NCI-H2196 (cell line): ENCODE measurements around the gene GNG14.
A peak's percentile ranks its signal among the peaks of the same experiment; 100 is the strongest.
"Not testable (repeated sequence)": the region's sequence is repeated elsewhere in the genome, so short reads cannot be mapped to it uniquely, and the experiment has no call there.

ENCODE experiments used
- DNase-seq: peaks from one replicate; lab custom pipeline; 2025; ENCODE audit not compliant: unreplicated experiment; lab: John Stamatoyannopoulos, UW

The GNG14 gene

DNA sequence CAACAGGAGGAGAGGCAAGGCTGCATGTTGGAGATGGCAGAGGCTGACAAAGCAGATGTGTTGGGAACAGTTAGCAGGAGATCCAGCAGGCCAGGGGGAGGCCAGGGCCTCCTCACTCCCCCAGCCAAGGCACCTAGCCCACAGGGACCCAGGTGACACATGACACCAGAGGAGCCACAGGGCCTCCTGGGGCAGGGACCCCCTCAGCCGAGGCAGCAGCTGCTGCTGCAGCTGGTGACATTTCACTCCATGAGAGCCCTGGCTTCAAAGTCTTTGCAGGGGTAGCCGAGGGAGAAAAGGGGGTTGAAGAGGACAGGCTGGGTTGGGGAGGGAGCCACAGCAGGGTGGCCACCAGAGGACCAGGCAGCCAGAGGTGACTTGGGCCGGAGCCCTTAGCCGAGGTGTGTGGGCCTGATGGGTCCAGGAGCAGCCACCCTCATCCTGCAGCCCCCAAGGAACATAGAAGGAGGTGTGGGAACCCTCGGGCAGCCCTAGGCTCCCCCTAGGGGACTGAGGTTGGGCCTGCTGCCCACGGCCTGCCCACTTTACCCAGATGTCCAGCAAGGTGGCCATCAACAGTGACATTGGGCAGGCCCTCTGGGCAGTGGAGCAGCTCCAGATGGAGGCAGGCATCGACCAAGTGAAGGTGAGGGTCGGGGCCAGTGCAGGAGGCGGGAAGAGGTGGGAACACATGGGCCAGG, at the start of gene GNG14:
Gene GNG14, plus strand, starts transcription at position 503 of the 701 bp plus-strand sequence. Its CDS starts 51 bp downstream, at position 554.
- no peak for DNase-seq

GRCh38 chr19:12638611-12639182, 49.1 kb upstream of the GNG14 start:
- no peak for DNase-seq

DNA sequence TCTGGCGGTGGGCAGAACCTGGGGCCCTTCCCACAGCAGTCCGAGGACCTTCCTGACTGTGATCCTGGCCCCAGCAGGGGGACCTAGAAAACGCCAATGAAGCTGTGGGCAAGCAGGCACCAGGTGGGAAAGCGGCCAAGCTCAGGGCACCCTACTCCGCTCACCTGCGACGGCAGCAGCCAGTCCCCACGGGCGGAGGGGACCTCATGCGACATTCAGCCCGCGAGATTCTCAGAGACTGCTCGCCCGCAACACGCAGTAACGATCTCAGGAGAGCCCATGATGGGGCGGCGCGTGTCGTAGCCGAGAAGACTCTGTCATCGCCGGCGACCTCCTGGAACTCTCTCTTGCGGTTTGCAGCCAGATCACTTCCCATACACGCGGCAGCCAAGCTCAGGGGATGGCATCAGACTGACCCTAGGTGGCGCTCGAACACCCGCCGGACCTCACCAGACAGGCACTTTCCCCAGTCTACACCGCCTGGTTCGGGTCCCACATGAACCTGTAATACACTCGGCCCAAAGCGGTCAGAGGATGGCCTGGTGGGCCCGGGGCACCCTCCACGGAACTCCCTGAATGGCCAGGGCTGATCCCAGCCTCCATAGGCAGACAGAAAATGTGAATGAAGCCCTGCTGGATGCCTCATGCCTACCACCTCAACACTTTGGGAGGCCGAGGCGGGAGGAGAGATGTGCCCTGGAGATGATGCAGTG, 47.7 kb upstream of the GNG14 start:
- peak; percentile 75 for DNase-seq

DNA sequence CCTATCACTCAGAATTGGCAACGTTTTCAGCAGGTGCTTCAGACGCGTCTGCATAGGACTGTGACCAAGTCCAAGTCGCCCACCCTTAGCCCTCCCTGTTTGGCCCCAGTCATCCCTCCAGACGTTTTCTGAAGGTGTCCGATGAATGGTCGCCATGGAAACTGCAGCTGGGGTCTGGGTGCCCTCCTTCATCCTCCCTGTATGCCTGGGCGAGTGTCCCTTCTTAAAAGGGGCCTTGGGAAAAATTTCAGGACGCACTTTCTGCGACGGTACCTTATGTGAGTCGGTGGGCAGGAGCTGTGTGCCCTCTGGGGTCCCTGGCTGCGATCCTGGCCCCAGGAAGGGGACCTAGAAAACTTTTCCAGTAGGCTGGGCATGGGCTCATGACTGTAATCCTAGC, 46.3 kb upstream of the GNG14 start:
- DNase-seq = no peak

DNA sequence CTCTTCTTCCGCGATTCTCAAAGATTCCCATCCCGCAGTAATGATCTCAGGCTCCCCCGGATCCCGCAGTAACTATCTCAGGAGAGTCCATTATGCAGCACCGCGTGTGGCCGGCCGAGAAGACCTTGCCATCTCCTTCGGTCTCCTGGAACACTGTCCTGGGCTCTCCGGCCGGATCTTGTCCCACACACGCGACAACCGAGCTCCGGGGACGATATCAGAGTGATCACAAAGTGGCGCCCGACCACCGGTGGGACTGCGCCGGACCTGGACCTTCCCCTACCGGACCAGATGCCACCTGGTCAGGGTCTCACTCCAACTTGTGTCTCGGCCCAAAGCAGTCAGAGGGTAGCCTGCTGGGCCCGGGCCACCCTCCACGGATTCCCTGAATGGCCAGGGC, 45.3 kb upstream of the GNG14 start:
- no peak for DNase-seq

- DNase-seq = not testable (repeated sequence)
These were observed 44.1 kb upstream of the GNG14 start for GRCh38 chr19:12643716-12644115.

- no peak for DNase-seq
These were observed 41.2 kb upstream of the GNG14 start for GRCh38 chr19:12646551-12646950.

DNA sequence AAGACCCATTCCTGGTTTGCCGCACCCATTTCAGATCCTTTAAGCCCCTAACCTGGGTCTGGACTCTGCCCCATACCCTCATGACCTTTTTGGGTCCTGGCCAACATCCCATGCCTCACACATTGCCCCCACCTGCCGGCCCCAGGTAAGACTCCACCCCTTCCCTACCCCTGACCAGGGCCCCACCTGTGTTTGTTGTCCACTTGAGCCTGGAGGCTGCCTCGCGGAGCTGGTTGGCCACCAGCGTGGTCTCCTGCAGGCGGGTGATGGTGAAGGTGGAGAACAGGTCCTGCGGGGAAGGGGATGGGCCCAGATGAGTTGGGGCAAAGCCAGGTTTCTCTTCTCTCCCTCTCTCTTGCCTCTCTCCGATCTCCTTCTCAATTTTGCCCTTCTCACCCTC, 40.8 kb upstream of the GNG14 start:
- DNase-seq = no peak

- peak; percentile 62 for DNase-seq
These were observed 40.2 kb upstream of the GNG14 start for GRCh38 chr19:12647490-12648071.

DNA sequence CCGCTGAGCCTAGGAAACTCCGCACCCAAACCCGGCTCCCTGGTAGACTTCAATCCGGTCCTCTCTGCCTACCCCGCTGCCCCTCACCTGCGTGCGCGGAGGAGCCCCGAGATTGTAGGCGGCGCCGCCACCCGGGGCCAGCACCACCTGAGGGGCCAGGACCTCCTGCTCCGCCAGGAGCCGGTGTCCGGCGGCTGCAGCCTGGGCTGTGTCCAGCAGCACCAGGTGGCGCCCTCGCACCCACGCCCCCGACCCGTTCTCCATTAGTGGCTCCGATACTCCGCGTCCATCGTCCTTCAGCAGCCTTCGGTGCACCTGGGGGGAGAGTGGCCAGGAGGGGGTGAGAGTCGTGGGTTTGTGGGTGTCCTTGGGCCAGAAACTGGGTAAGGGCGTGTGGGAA, 39.7 kb upstream of the GNG14 start:
- peak; percentile 7 for DNase-seq

GRCh38 chr19:12649941-12650340, 37.9 kb upstream of the GNG14 start:
- DNase-seq = no peak

DNA sequence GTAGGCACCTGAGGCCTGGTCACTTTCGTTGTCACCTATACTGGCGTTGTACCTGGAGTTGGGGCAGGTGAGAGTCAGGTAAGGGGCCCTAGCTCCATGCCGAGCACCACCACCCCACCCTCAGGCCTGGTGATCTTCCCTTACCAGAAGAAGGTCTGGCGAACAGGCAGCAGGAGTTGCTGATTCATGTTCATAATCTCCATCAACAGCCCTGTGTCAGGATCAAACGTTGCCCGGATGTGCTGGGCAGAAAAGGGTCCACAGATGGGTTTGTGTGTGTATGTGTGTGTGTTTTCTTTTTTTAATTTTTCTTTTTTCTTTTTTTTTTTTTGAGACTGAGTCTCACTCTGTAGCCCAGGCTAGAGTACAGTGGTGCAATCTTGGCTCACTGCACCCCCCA, 35.6 kb upstream of the GNG14 start:
- no peak for DNase-seq

DNA sequence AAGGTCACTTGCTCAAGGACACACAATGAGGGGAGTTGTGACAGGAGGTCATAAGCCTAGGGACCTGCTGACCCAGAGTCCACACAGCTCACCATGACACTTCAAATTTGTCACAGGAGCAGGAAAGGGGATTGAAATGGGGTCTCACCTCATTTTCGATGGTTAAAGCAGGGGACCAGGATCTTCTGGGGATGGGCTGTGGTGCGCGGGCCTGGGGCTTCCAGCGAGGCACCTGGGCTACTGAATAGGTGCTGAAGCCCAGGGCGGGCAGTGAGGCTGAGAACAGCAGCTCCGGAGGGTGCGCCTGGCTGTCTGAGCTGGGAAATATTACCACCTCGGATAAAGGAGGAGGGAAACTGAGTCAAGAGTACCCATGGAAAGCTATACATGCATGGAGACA, 32.3 kb upstream of the GNG14 start:
- no peak for DNase-seq

DNA sequence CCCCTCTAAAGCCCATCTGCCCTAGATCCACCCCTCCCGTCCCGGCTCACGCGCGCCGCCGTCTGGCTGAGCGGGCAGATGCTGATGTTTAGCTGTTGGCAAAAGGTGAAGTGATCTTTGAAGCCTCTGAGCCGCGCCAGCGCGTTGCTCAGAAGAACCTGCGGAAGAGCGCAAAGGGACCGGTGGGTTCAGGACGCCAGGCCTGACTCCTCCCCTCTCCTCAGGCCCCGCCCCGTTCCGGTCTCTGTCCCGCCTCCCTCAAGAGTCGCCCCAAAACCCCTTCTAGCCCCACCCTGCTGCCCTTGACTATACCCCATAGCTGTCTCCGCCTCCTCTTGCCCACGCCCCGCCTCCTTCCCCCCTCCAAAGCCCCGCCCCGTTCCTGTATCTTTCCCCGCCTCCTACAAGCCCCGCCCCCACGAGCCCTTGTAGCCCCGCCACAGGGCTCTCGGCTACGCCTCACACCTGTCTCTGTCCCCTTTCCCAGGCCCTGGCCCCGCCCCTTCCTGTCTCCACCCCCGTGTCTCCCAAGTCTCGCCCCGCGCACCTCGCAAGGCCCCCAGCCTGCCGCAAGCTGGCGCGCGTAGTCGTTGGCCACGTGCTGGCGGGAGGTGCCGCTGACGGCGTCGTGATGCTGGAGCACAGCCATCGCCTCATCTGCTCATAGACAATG, 30.8 kb upstream of the GNG14 start:
- DNase-seq = no peak

- DNase-seq = no peak
These were observed 29.8 kb upstream of the GNG14 start for GRCh38 chr19:12657966-12658365.

GRCh38 chr19:12660980-12661379, 26.8 kb upstream of the GNG14 start:
- no peak for DNase-seq

DNA sequence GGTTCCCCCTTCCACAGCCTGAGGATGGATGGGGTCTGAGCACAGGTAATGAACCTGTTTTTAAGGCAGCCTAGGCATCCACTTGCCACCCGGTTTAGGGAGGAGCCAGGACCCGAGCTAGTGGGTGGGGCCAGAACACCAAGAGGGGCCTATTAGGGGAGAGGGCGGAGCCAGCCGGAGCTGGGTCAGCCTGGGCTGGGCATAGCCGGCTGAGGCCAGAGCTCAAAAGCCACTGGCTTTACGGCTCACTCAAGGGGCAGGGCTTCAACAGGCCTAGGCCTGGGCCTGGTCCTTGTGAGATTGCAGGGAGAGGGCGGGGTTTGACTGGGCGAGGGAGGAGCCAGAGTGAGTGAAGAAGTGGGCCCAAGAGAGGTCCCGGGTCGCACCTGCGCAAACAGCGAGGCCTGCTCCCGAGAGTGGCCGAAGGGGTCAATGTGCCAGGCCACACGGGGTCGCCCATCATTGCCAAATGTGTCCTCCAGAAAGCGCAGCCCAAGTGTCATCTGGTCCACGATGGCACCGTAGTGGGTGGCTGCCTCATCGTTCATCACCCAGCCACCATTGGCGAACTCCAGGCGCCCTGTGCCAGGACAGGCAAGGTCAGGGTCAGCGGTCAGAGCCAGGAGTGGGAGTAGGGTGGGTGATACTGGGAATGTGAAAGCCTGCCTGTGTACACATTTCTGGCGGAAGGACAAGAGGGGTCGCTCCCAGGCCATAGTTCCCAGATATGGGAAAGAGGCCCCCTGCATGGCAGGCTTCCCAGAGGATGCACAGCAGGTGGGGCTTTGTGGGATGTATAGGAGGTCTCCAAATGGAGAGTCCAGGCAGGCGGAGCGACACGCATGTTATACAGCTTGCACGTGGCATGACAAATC, 23.2 kb upstream of the GNG14 start:
- DNase-seq = peak; percentile 47

DNA sequence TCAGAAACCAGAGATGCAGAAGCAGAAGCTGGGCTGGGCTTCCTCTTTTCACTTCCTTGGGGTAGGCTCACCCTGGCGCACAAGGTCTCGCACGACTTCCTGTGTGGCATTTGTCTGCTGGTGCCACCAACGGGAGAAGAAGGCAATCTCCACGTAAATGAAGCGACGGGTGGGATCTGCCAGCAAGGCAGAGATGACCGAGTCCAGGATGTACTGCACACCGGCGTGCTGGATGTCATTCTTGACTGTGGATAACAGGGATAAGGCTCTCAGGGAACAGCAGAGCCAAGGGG, 22.6 kb upstream of the GNG14 start:
- no peak for DNase-seq

DNA sequence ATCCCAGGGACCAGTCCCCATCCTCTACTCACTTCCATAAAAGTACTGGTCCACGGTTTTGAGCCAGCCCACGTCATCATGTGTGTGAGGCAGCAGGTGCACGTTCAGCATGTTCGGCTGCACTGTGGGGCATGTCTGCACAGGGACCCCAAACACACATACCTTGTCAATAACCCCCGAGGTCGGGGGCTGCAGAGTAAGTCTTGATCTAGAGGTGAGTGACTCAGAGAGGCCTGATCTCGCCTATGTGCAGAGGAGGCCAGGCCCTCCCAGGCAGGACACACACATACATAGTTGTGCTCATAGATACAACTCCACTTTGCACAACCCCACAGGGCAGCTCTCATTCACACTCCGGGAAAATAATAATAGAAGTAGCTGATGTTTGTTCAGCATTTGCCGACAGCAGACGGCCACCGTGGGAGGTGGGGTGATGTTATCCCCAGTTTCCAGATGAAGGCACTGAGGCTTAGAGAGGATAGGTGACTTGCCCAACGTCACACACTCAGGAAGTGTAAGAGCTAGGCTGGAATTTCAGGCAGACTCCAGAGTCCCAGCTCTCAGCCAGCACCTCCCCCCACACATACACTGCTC, 22.0 kb upstream of the GNG14 start:
- no peak for DNase-seq
